SK-N-MC (cell line): ENCODE measurements around the gene ZCRB1.
"Not testable (repeated sequence)": the region's sequence is repeated elsewhere in the genome, so short reads cannot be mapped to it uniquely, and the experiment has no call there.

ENCODE experiments used
- EZH2 ChIP-seq: fragments of 200-600 bp; sonication (generic); IDR thresholded peaks from one replicate; pipeline ENCODE4 v1.6.1; 2017; ENCODE audit warnings: antibody characterized with exemption
- FOXP2 ChIP-seq: optimal IDR thresholded peaks from 2 replicates; pipeline ENCODE3; 2011; ENCODE audit warnings: mild to moderate bottlenecking, moderate library complexity; ENCODE audit not compliant: insufficient read depth; ENCODE audit errors: extremely low read length, control extremely low read depth
- POLR2AphosphoS5 ChIP-seq: IDR thresholded peaks from 2 replicates; pipeline ENCODE4 v1.6.1; 2012; ENCODE audit warnings: mild to moderate bottlenecking, low read depth, low read length, borderline replicate concordance

GRCh38 chr12:42330097-42330496 is 4.2 kb upstream of the ZCRB1 start:
- TF ChIP-seq EZH2, POLR2AphosphoS5, FOXP2: not testable (repeated sequence)
